IMR-90 (cell line): ENCODE data around the gene AVPI1. TPM values are rescaled to one million over a fixed set of nuclear protein-coding genes. Genes with fewer than 3 reads are reported as not detected.
A peak's percentile ranks its signal among the peaks of the same experiment; 100 is the strongest.

ENCODE experiments used
- ATAC-seq: fragments of 200-7000 bp; cut with Tn5 transposase; 2 replicates; pipeline ENCODE4 v1.9.1; 2020; ENCODE audit warnings: low read depth, mild to moderate bottlenecking, moderate library complexity
- BruUV-seq: library from RNA; stranded (reverse); fragments of 400-500 nt; replicated peaks from 2 replicates; lab custom pipeline; 2021; lab: Mats Ljungman, UMichigan
- CTCF ChIA-PET: fragments of 300-600 bp; formaldehyde crosslinking; extraction: SDS; loops from one replicate; lab custom pipeline; 2021; ENCODE audit warnings: antibody characterized with exemption; lab: Yijun Ruan, JAX
- POLR2A ChIA-PET: fragments of 300-600 bp; sonication (Branson Sonifier 250); formaldehyde crosslinking; loops from one replicate; lab custom pipeline; 2022; ENCODE audit warnings: antibody characterized with exemption; ENCODE audit not compliant: unreplicated experiment; lab: Charles Lee
- DNase-seq: peaks from one replicate; pipeline ENCODE4 v3.0.0; 2013
- H2AFZ ChIP-seq: replicated peaks from 2 replicates; pipeline ENCODE3; 2013; ENCODE audit warnings: low read length, mild to moderate bottlenecking; ENCODE audit not compliant: poor library complexity
- H2AK5ac ChIP-seq: 2 replicates; pipeline ENCODE4 v1.6.1; 2013; ENCODE audit warnings: low read depth, low read length, inconsistent platforms
- H2AK9ac ChIP-seq: replicated peaks from 2 replicates; pipeline ENCODE3; 2013; ENCODE audit warnings: mild to moderate bottlenecking, low read depth, low read length, moderate library complexity; ENCODE audit not compliant: poor library complexity
- H2BK120ac ChIP-seq: 2 replicates; pipeline ENCODE4 v1.6.1; 2013; ENCODE audit warnings: low read depth, low read length, inconsistent platforms
- H2BK15ac ChIP-seq: 3 replicates; pipeline ENCODE4 v1.6.1; 2013; ENCODE audit warnings: low read depth, low read length, inconsistent platforms
- H2BK20ac ChIP-seq: 2 replicates; pipeline ENCODE4 v1.6.1; 2013; ENCODE audit warnings: low read depth, mild to moderate bottlenecking, inconsistent platforms, low read length, moderate library complexity
- H2BK5ac ChIP-seq: 2 replicates; pipeline ENCODE4 v1.6.1; 2013; ENCODE audit warnings: mild to moderate bottlenecking, low read depth, low read length, inconsistent platforms; ENCODE audit not compliant: poor library complexity, severe bottlenecking
- H3K14ac ChIP-seq: replicated peaks from 2 replicates; pipeline ENCODE4 v1.6.1; 2013; ENCODE audit warnings: low read depth, low read length, inconsistent platforms
- H3K18ac ChIP-seq: 2 replicates; pipeline ENCODE4 v1.6.1; 2013; ENCODE audit warnings: low read depth, low read length, control low read depth
- H3K23ac ChIP-seq: 2 replicates; pipeline ENCODE4 v1.6.1; 2013; ENCODE audit warnings: low read depth, low read length, inconsistent platforms
- H3K27ac ChIP-seq: 2 replicates; pipeline ENCODE4 v1.5.1; 2013; ENCODE audit warnings: mild to moderate bottlenecking, control low read depth, low read length; ENCODE audit not compliant: insufficient read depth
- H3K27me3 ChIP-seq: 2 replicates; pipeline ENCODE4 v1.6.1; 2013; ENCODE audit warnings: low read length; ENCODE audit not compliant: control insufficient read depth, insufficient read depth
- H3K36me3 ChIP-seq: 2 replicates; pipeline ENCODE4 v1.6.1; 2013; ENCODE audit warnings: low read length, mixed read lengths; ENCODE audit not compliant: control insufficient read depth, insufficient read depth
- H3K4ac ChIP-seq: 2 replicates; pipeline ENCODE4 v1.6.1; 2013; ENCODE audit warnings: low read depth, low read length, inconsistent platforms
- H3K4me1 ChIP-seq: 2 replicates; pipeline ENCODE4 v1.6.1; 2013; ENCODE audit warnings: low read length, mixed read lengths; ENCODE audit not compliant: control insufficient read depth, insufficient read depth
- H3K4me2 ChIP-seq: 2 replicates; pipeline ENCODE4 v1.6.1; 2013; ENCODE audit warnings: low read depth, mild to moderate bottlenecking, control low read depth, low read length, moderate library complexity
- H3K4me3 ChIP-seq: 2 replicates; pipeline ENCODE4 v1.5.1; 2013; ENCODE audit warnings: low read depth, mild to moderate bottlenecking, control low read depth, low read length, moderate library complexity; ENCODE audit not compliant: insufficient read depth
- H3K56ac ChIP-seq: 2 replicates; pipeline ENCODE4 v1.6.1; 2013; ENCODE audit warnings: low read length, inconsistent platforms; ENCODE audit not compliant: insufficient read depth; ENCODE audit errors: extremely low read depth
- H3K79me1 ChIP-seq, 2 experiments: 2 replicates each; pipeline ENCODE4 v1.6.1; 2013; ENCODE audit warnings: low read length in 2 of 2, inconsistent platforms in 1 of 2, low read depth in 1 of 2
- H3K9ac ChIP-seq: 2 replicates; pipeline ENCODE4 v1.6.1; 2013; ENCODE audit warnings: low read depth, low read length, control low read depth
- H3K9me1 ChIP-seq: 2 replicates; pipeline ENCODE4 v1.6.1; 2013; ENCODE audit warnings: low read length, inconsistent platforms; ENCODE audit not compliant: insufficient read depth
- H3K9me3 ChIP-seq: 2 replicates; pipeline ENCODE4 v1.6.1; 2013; ENCODE audit warnings: low read length; ENCODE audit not compliant: control insufficient read depth, insufficient read depth
- H4K20me1 ChIP-seq: 2 replicates; pipeline ENCODE4 v1.6.1; 2013; ENCODE audit warnings: low read length, inconsistent platforms; ENCODE audit not compliant: insufficient read depth
- H4K5ac ChIP-seq: 2 replicates; pipeline ENCODE4 v1.6.1; 2013; ENCODE audit warnings: mild to moderate bottlenecking, low read depth, low read length, control low read depth
- H4K8ac ChIP-seq, 2 experiments: 2 replicates each; pipeline ENCODE4 v1.6.1; 2013; ENCODE audit warnings: low read depth in 2 of 2, low read length in 2 of 2, control low read depth in 1 of 2, inconsistent platforms in 1 of 2
- H4K91ac ChIP-seq: 2 replicates; pipeline ENCODE4 v1.6.1; 2013; ENCODE audit warnings: low read depth, low read length, inconsistent platforms; ENCODE audit not compliant: insufficient read depth
- BHLHE40 ChIP-seq: fragments of 150-350 bp; IDR thresholded peaks from 2 replicates; pipeline ENCODE4 v1.6.1; 2016; ENCODE audit warnings: mild to moderate bottlenecking, low read depth, low read length
- CHD1 ChIP-seq: IDR thresholded peaks from 2 replicates; pipeline ENCODE4 v1.6.1; 2012; ENCODE audit warnings: low read depth, low read length, improper control_type of control experiment
- MAZ ChIP-seq: IDR thresholded peaks from 2 replicates; pipeline ENCODE4 v1.6.1; 2012; ENCODE audit warnings: low read depth, mild to moderate bottlenecking, low read length, improper control_type of control experiment, moderate library complexity, borderline replicate concordance
- NFE2L2 ChIP-seq: fragments of 150-350 bp; IDR thresholded peaks from 2 replicates; pipeline ENCODE4 v1.6.1; 2016; ENCODE audit warnings: low read depth, mild to moderate bottlenecking, low read length
- SMC3 ChIP-seq: fragments of 150-350 bp; IDR thresholded peaks from 2 replicates; pipeline ENCODE4 v1.6.1; 2016; ENCODE audit warnings: low read depth, mild to moderate bottlenecking, antibody characterized with exemption, low read length, moderate library complexity
- WGBS, 2 experiments: methylation state at CpG; one replicate each; pipeline versions ENCODE4 v1.1.5 to v1.1.7; 2013; ENCODE audit warnings: missing lambda C conversion rate in 2 of 2; ENCODE audit not compliant: insufficient read length in 1 of 2; ENCODE audit errors: extremely low coverage in 2 of 2; 5-methylcytosine and 5-hydroxymethylcytosine counted together
- dilution Hi-C: fragments of 300-500 bp; cut with HindIII; formaldehyde crosslinking; loops from one replicate; pipeline ENCODE4 v1.14.3; 2018; ENCODE audit warnings: low sequenced_read_pairs; ENCODE audit not compliant: unreplicated experiment
- in situ Hi-C: fragments of 300-500 bp; cut with MboI; formaldehyde crosslinking; loops from 3 replicates; pipeline ENCODE4 v1.14.3; 2019; ENCODE audit warnings: low sequenced_read_pairs, inconsistent platforms, mixed read lengths
- intact Hi-C: fragments of 100-400 bp; cut with micrococcal nuclease; formaldehyde crosslinking; loops from 2 replicates; pipeline ENCODE4 v1.10.0; 2022
- polyA plus RNA-seq, 3 experiments: library from polyadenylated mRNA; depleted of rRNA; stranded (reverse); fragments of >200 nt; gene quantifications; 2 replicates each; pipeline ENCODE4 v1.2.3, GENCODE V29; 2012; ENCODE audit warnings: low replicate concordance in 1 of 3
- total RNA-seq: library from RNA; depleted of rRNA; stranded (reverse); fragments of >200 nt; gene quantifications from 2 replicates; pipeline ENCODE4 v1.2.3, GENCODE V29; 2012
- TF ChIP-seq, protein P1 (sequence below): fragments of 150-350 bp; IDR thresholded peaks from 2 replicates; pipeline ENCODE4 v1.6.1; 2017; ENCODE audit warnings: mild to moderate bottlenecking, antibody characterized with exemption, low read length, low read depth

Gene AVPI1
- total and polyA plus RNA-seq, 2 of the 4 experiments (the other 2 are of a cell fraction) = 26.7 to 29.8 TPM

DNA sequence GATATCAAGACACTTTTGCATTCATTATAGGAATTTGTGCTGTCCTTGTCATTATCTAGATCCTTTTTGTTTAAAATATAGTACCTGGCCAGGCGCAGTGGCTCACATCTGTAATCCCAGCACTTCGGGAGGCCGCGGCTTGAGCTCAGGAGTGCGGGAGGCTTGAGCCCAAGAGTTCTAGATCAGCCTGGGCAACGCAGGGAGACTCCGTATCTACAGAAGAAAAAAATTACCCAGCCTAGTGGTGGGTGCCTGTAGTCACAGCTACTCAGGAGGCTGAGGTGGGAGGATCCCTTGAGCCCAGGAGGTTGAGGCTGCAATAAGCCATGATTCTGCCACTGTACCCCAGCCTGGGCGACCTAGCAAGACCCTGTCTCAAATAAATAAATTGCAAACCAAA is 53.1 kb downstream of the AVPI1 start:
- peaks cover 3 to 22% of the 10 kb centered on the region in 2 experiments; a peak in 3 of 4 replicates for H3K79me1 ChIP-seq
- H4K5ac ChIP-seq = peak overlapping the region; percentile 84
- H3K9me3 ChIP-seq = no peaks in the 10 kb centered on the region
- WGBS, 2 experiments = no CpG with 5 or more reads among the region's 8 CpGs
- peaks cover 9% of the 10 kb centered on the region for H3K4me1 ChIP-seq
- H2BK15ac ChIP-seq = no peak overlapping the region
- H3K36me3 ChIP-seq = no peaks in the 10 kb centered on the region
- TF ChIP-seq CHD1 (no peak), NFE2L2 (no peak), SMC3 (no peak), MAZ (no peak), BHLHE40 (no peak)
- TF ChIP-seq, protein P1, sequence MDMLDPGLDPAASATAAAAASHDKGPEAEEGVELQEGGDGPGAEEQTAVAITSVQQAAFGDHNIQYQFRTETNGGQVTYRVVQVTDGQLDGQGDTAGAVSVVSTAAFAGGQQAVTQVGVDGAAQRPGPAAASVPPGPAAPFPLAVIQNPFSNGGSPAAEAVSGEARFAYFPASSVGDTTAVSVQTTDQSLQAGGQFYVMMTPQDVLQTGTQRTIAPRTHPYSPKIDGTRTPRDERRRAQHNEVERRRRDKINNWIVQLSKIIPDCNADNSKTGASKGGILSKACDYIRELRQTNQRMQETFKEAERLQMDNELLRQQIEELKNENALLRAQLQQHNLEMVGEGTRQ = no peak
- H4K8ac ChIP-seq = peak overlapping the region; percentile 58 to 98
- in situ Hi-C loops (no loop called here), dilution Hi-C loops (no loop called here), intact Hi-C loops (no loop called here)
- H2AK9ac ChIP-seq = peak overlapping the region; percentile 1
- peaks cover 7% of the 10 kb centered on the region for H3K9me1 ChIP-seq
- ATAC-seq (no peak), DNase-seq (no peak)
- no peak overlapping the region for H3K4me3 ChIP-seq
- peak overlapping the region; percentile 97 for H2AFZ ChIP-seq
- H2BK120ac ChIP-seq = peak overlapping the region; percentile 80; the same call in 1 of the 2 replicates
- no peak overlapping the region for H3K23ac ChIP-seq
- H2BK5ac ChIP-seq = no peak overlapping the region
- no peak overlapping the region for H3K14ac ChIP-seq
- H3K4me2 ChIP-seq = peak overlapping the region; percentile 81
- H3K18ac ChIP-seq = no peak overlapping the region
- no TSS peak for BruUV-seq
- H4K91ac ChIP-seq = peak overlapping the region; percentile 66; the same call in 1 of the 2 replicates
- H3K27me3 ChIP-seq = no peaks in the 10 kb centered on the region
- ChIA-PET POLR2A (no interaction called here), CTCF (no interaction called here)
- no peak overlapping the region for H3K9ac ChIP-seq
- no peak overlapping the region; the same call in 1 of the 2 replicates for H2AK5ac ChIP-seq
- no peak overlapping the region for H3K56ac ChIP-seq
- H4K20me1 ChIP-seq = no peaks in the 10 kb centered on the region
- 0 out of 2 replicates have a peak overlapping the region, but pooled peaks have one; percentile 53 for H2BK20ac ChIP-seq
- no peak overlapping the region for H3K27ac ChIP-seq
- H3K4ac ChIP-seq = peak overlapping the region; percentile 79; the same call in 1 of the 2 replicates
